HG02571 (cell line): ENCODE data around the gene TOMT.

Source experiments
- ATAC-seq: cut with Tn5 transposase; IDR thresholded peaks from one replicate; pipeline ENCODE4 v1.9.1; 2021; ENCODE audit warnings: mild to moderate bottlenecking, moderate library complexity; ENCODE audit not compliant: unreplicated experiment

The TOMT gene

DNA sequence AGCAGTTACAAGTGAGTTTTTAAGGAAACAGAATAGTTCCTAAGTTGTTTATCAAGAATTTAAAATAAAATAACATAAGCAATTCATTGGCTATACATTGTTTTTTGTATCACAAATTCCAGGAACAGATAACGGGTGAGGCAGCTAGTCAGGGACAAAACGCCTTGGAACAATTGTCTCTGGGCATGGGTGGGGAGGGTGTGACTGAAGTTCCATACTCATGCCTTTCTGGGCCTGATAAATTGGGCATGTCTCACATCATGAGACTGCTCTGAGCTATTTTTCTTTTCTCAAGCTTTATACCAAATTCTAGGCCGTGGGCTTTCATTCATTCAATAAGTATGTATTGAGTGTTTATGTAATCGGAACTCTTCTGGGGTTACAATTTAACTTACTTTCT, 51.4 kb downstream of the TOMT start:
- ATAC-seq = no peak
